SK-N-MC (cell line): Measurements from ENCODE around the gene LVRN.

Source experiments
- EZH2 ChIP-seq: fragments of 200-600 bp; sonication (generic); IDR thresholded peaks from one replicate; pipeline ENCODE4 v1.6.1; 2017; ENCODE audit warnings: antibody characterized with exemption
- POLR2AphosphoS5 ChIP-seq: IDR thresholded peaks from 2 replicates; pipeline ENCODE4 v1.6.1; 2012; ENCODE audit warnings: mild to moderate bottlenecking, low read depth, low read length, borderline replicate concordance

DNA sequence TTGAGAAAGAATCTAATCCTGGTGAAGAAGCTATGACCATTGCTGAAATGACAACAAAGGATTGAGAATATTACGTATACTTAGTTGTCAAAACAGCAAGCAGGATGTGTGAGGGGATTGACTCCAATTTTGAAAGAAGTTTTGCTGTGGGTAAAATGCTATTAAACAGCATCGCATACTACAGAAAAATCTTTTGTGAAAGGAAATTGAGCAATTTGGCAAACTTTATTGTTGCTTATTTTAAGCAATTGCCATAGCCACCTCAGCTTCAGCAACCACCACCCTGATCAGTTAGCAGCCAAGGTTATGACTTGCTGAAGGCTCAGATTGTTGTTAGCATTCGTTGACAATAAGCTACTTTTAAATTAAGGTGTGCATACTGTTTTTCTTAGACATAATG is 47.5 kb downstream of the LVRN start:
- TF ChIP-seq EZH2: no peak
- TF ChIP-seq POLR2AphosphoS5: no peak
